K562 (cell line): Measurements from ENCODE around the gene TTC13. TPM values are rescaled to one million over a fixed set of nuclear protein-coding genes. Genes with fewer than 3 reads are reported as not detected.

Source experiments
- ATAC-seq: fragments of 200-7000 bp; cut with Tn5 transposase; 3 replicates; pipeline ENCODE4 v1.9.1; 2020; ENCODE audit warnings: moderate library complexity
- BruUV-seq: library from RNA; stranded (reverse); fragments of 400-500 nt; replicated peaks from 2 replicates; lab custom pipeline; 2021; lab: Mats Ljungman, UMichigan
- CTCF ChIA-PET: fragments of 300-600 bp; formaldehyde crosslinking; extraction: SDS; loops from one replicate; lab custom pipeline; 2021; ENCODE audit warnings: low intra/inter-chr PET ratio; lab: Yijun Ruan, JAX
- POLR2A ChIA-PET: fragments of 300-600, 350-650 bp; sonication (Branson Sonifier 250); formaldehyde crosslinking; extraction: SDS; loops from one replicate; lab custom pipeline; 2021; ENCODE audit warnings: antibody characterized with exemption, inconsistent platforms; lab: Yijun Ruan, JAX
- DNase-seq, 4 experiments: peaks; one replicate each; pipeline versions ENCODE4 v3.0.0 to v3.0.0-alpha.2; 2011 to 2018; ENCODE audit warnings: low spot score in 3 of 4, mixed read lengths in 3 of 4; ENCODE audit errors: extremely low read depth in 1 of 4
- FAIRE-seq: peaks from 2 replicates; lab custom pipeline; 2011; peaks lifted over from hg19 to GRCh38; lab: Jason Lieb, UNC
- H2AFZ ChIP-seq: 2 replicates; pipeline ENCODE4 v1.6.0; 2011; ENCODE audit warnings: low read depth, low read length, control low read depth, inconsistent platforms
- H3K27ac ChIP-seq: fragments of 200-600 bp; 3 replicates; pipeline ENCODE4 v1.8.0; 2011; ENCODE audit warnings: low read depth, mild to moderate bottlenecking, control low read depth, inconsistent platforms, low read length, moderate library complexity, mixed read lengths; ENCODE audit errors: extremely low read depth
- H3K27me3 ChIP-seq, 2 experiments: fragments of 300-600 bp in 1 of 2; 2 replicates in 1 of 2; 3 replicates in 1 of 2; pipeline versions ENCODE4 v1.6.0 to v1.8.0; 2011; ENCODE audit warnings: inconsistent platforms in 2 of 2, low read length in 2 of 2, mild to moderate bottlenecking in 1 of 2, mixed read lengths in 1 of 2, moderate library complexity in 1 of 2; ENCODE audit not compliant: control insufficient read depth in 2 of 2, insufficient read depth in 2 of 2
- H3K36me3 ChIP-seq: fragments of 300-600 bp; 3 replicates; pipeline ENCODE4 v1.8.0; 2011; ENCODE audit warnings: mild to moderate bottlenecking, low read length, inconsistent platforms; ENCODE audit not compliant: control insufficient read depth, insufficient read depth
- H3K4me1 ChIP-seq, 2 experiments: fragments of 200-600 bp in 1 of 2; replicated peaks in 1 of 2; 2 replicates in 1 of 2; 3 replicates in 1 of 2; pipeline versions ENCODE4 v1.5.1 to v1.8.0; 2011; ENCODE audit warnings: inconsistent platforms in 2 of 2, low read length in 2 of 2, mild to moderate bottlenecking in 1 of 2, mixed read lengths in 1 of 2, moderate library complexity in 1 of 2; ENCODE audit not compliant: control insufficient read depth in 2 of 2, insufficient read depth in 2 of 2
- H3K4me2 ChIP-seq: 2 replicates; pipeline ENCODE4 v1.6.1; 2011; ENCODE audit warnings: low read length, control low read depth, inconsistent platforms, mixed read lengths; ENCODE audit not compliant: insufficient read depth
- H3K4me3 ChIP-seq: fragments of 200-600 bp; sonication (generic), shearing (Covaris generic); 2 replicates; pipeline ENCODE4 v1.5.1; 2016; ENCODE audit warnings: control low read depth, inconsistent platforms
- H3K79me2 ChIP-seq: fragments of 200-600 bp; 3 replicates; pipeline ENCODE4 v1.8.0; 2011; ENCODE audit warnings: low read length, inconsistent platforms; ENCODE audit not compliant: control insufficient read depth, insufficient read depth
- H3K9ac ChIP-seq, 2 experiments: 2 replicates each; pipeline versions ENCODE4 v1.6.0 to v1.6.1; 2011; ENCODE audit warnings: low read depth in 2 of 2, low read length in 2 of 2, control low read depth in 1 of 2, inconsistent platforms in 1 of 2, mild to moderate bottlenecking in 1 of 2, mixed read lengths in 1 of 2; ENCODE audit not compliant: insufficient read depth in 1 of 2
- H3K9me1 ChIP-seq: one replicate; pipeline ENCODE4 v1.6.0; 2011; ENCODE audit warnings: inconsistent platforms, mild to moderate bottlenecking, low read length, moderate library complexity; ENCODE audit not compliant: control insufficient read depth, insufficient read depth
- H3K9me3 ChIP-seq: replicated peaks from 2 replicates; pipeline ENCODE4 v1.5.1; 2011; ENCODE audit warnings: low read depth, low read length, inconsistent platforms; ENCODE audit not compliant: control insufficient read depth, insufficient read depth
- H4K20me1 ChIP-seq: replicated peaks from 2 replicates; pipeline ENCODE4 v1.6.1; 2011; ENCODE audit warnings: low read length, inconsistent platforms, mixed read lengths; ENCODE audit not compliant: control insufficient read depth, insufficient read depth
- BCL6 ChIP-seq: fragments of 250-450 bp; sonication (Bioruptor Pico); IDR thresholded peaks from 2 replicates; pipeline ENCODE4 v1.4.0; 2020
- CREBBP ChIP-seq: IDR thresholded peaks from one replicate; pipeline ENCODE4 v1.6.1; 2012; ENCODE audit warnings: low read depth, mild to moderate bottlenecking, control low read depth, inconsistent platforms, low read length
- GABPB2 ChIP-seq: fragments of 250-450 bp; sonication (Bioruptor Pico); conservative IDR thresholded peaks from 2 replicates; pipeline ENCODE4 v1.5.1; 2021; ENCODE audit warnings: mild to moderate bottlenecking
- MNT ChIP-seq, 2 experiments: fragments of 450-650 bp; conservative IDR thresholded peaks; 2 replicates each; pipeline ENCODE4 v1.6.1; 2017; ENCODE audit warnings: mild to moderate bottlenecking in 2 of 2, moderate library complexity in 2 of 2
- NFATC3 ChIP-seq: fragments of 450-650 bp; IDR thresholded peaks from 2 replicates; pipeline ENCODE4 v1.6.1; 2017; ENCODE audit warnings: mild to moderate bottlenecking
- PKNOX1 ChIP-seq: fragments of 450-650 bp; IDR thresholded peaks from 2 replicates; pipeline ENCODE4 v1.6.1; 2016
- ZNF316 ChIP-seq: fragments of 450-650 bp; IDR thresholded peaks from 2 replicates; pipeline ENCODE4 v1.6.1; 2016
- ZNF518B ChIP-seq: fragments of 250-450 bp; sonication (Bioruptor Pico); IDR thresholded peaks from 2 replicates; pipeline ENCODE4 v1.5.0; 2021; ENCODE audit warnings: mild to moderate bottlenecking, moderate library complexity
- ZNF592 ChIP-seq: fragments of 450-650 bp; IDR thresholded peaks from 2 replicates; pipeline ENCODE4 v1.6.1; 2017; ENCODE audit warnings: antibody characterized with exemption, mild to moderate bottlenecking
- WGBS: fragments of 100-300 bp; shearing (Covaris generic); methylation state at CpG from one replicate; pipeline ENCODE4 v1.1.6; 2016; ENCODE audit warnings: low coverage, mixed read lengths; ENCODE audit not compliant: insufficient coverage; ENCODE audit errors: missing lambda C conversion rate; 5-methylcytosine and 5-hydroxymethylcytosine counted together
- in situ Hi-C: fragments of 300-500 bp; cut with MboI; formaldehyde crosslinking; loops from 4 replicates; pipeline ENCODE4 v1.15.0; 2018; ENCODE audit warnings: inconsistent platforms, mixed read lengths
- intact Hi-C: fragments of 100-400 bp; cut with micrococcal nuclease; formaldehyde crosslinking; loops from 2 replicates; pipeline ENCODE4 v1.14.2; 2022
- polyA plus RNA-seq, 8 experiments: library from polyadenylated mRNA; depleted of rRNA in 4 of 8; stranded (reverse) in 5 of 8; unstranded in 3 of 8; fragments of >200 nt; fragmentation: Nextera tagmentation in 2 of 8; fragmentation: Illumina TruSeq in 1 of 8; extraction: Ambion mirVana in 2 of 8; extraction: Trizol in 1 of 8; gene quantifications; 2 replicates each; pipeline versions ENCODE4 v1.2.1 to v1.2.3, GENCODE V29; 2011 to 2014; ENCODE audit warnings: inconsistent platforms in 1 of 8, missing spikeins in 1 of 8
- total RNA-seq, 7 experiments: library from RNA; depleted of rRNA in 6 of 7; stranded (reverse); fragments of >200 nt in 6 of 7; fragmentation: Illumina TruSeq in 2 of 7; extraction: Trizol in 2 of 7; gene quantifications; 2 replicates each; pipeline versions ENCODE4 v1.2.1 to v1.2.3, GENCODE V29; 2011 to 2021; ENCODE audit warnings: low replicate concordance in 1 of 7
- TF ChIP-seq, protein P1 (sequence below): fragments of 450-650 bp; IDR thresholded peaks from 2 replicates; pipeline ENCODE4 v1.6.1; 2016; ENCODE audit warnings: missing biosample characterization, missing genetic modification characterization

The TTC13 gene
- total and polyA plus RNA-seq, 9 of the 15 experiments (the other 6 are each of a cell fraction or from before 2014, with no cell fraction given), result 1.7 to 13.8 (median 9.6) TPM

DNA sequence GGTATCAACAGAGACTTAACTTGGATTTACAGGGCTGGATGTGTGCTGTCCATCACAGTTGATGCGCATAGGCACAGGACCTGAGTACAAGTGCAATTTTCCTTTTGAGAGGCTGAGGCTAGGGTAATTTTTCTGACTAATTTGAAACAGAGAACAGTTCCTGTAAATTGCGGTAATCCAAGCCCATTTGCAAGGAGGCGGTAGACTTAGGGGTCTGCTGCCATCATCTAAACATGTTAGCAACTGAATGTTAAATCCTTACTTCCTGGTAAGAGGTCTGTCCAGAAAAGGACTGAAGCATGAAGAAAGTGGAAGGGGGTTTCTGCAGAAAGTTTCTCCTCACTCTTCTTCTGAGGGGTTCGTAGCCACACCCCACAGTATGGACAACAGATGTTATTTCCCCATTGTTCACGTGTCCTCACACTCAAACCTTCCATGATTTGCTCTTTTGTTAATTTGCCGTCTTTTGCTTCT lies 86.6 kb downstream of the TTC13 start (continued):
- TF ChIP-seq ZNF518B (CRISPR knock-in tag), result no peak
- TF ChIP-seq, protein P1, sequence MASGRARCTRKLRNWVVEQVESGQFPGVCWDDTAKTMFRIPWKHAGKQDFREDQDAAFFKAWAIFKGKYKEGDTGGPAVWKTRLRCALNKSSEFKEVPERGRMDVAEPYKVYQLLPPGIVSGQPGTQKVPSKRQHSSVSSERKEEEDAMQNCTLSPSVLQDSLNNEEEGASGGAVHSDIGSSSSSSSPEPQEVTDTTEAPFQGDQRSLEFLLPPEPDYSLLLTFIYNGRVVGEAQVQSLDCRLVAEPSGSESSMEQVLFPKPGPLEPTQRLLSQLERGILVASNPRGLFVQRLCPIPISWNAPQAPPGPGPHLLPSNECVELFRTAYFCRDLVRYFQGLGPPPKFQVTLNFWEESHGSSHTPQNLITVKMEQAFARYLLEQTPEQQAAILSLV (tag), result no peak
- TF ChIP-seq PKNOX1, result no peak

DNA sequence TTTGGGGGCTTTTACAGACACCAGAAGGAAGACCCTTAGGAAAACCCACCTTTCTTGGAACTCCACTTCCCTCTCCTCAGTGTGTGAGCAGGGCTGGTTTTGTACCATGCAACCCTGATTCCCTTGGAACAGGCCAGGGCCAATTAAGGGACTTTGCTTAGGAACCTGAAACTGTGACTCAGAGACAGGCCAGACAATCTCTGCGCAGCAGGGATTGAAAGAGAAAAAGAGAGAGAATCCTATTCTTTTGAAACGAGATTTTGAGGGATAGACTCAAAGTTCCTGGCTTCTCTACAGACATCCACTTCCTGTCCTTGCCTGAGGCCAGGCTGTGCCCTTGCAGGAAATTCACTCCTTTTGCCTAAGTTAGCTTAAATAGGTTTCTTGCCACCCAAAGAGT lies 87.2 kb downstream of the TTC13 start:
- in situ Hi-C loops, result no loop called here
- CTCF ChIA-PET, result no interaction called here
- TF ChIP-seq BCL6 (CRISPR knock-in tag) (no peak), GABPB2 (CRISPR knock-in tag) (no peak), MNT (conservative IDR thresholded peaks at IDR 0.05) (no peak), ZNF592 (no peak), ZNF316 (no peak), NFATC3 (no peak), CREBBP (no peak)

More for the DNA sequence above, 87.2 kb downstream of the TTC13 start:
- intact Hi-C loops, result no loop called here
- ATAC-seq (no peak; the same call in 2 of the 3 replicates), DNase-seq (no peak), FAIRE-seq (no peak)
- H3K4me3 ChIP-seq, result no peak overlapping the region
- H2AFZ ChIP-seq, result no peak overlapping the region
- no TSS peak for BruUV-seq
- no peaks in the 10 kb centered on the region for H3K79me2 ChIP-seq
- no peak overlapping the region for H3K27ac ChIP-seq
- H4K20me1 ChIP-seq, result no peaks in the 10 kb centered on the region
- POLR2A ChIA-PET, result no interaction called here
- H3K9me1 ChIP-seq, result no peaks in the 10 kb centered on the region
- no peaks in the 10 kb centered on the region for H3K4me1 ChIP-seq
- no peaks in the 10 kb centered on the region for H3K36me3 ChIP-seq
- no peaks in the 10 kb centered on the region for H3K9me3 ChIP-seq
- 4% methylated on average over 2 of the region's 2 CpGs for WGBS
- peaks cover 68 to 81% of the 10 kb centered on the region in 2 experiments for H3K27me3 ChIP-seq
- H3K4me2 ChIP-seq, result no peak overlapping the region
- no peak overlapping the region for H3K9ac ChIP-seq
